GM12878 (cell line): ENCODE data around the gene ARMCX4. TPM values are rescaled to one million over a fixed set of nuclear protein-coding genes. Genes with fewer than 3 reads are reported as not detected.

ENCODE experiments used
- ATAC-seq: fragments of 200-7000 bp; cut with Tn5 transposase; 3 replicates; pipeline ENCODE4 v1.9.1; 2020; ENCODE audit warnings: mild to moderate bottlenecking, moderate library complexity
- BruUV-seq: library from RNA; stranded (reverse); fragments of 400-500 nt; replicated peaks from 2 replicates; lab custom pipeline; 2021; lab: Mats Ljungman, UMichigan
- CTCF ChIA-PET: fragments of 300-600 bp; sonication (Branson Sonifier 250); formaldehyde crosslinking; extraction: SDS; loops from one replicate; lab custom pipeline; 2021; ENCODE audit warnings: inconsistent platforms; lab: Yijun Ruan, JAX
- POLR2A ChIA-PET: fragments of 350-600 bp; formaldehyde crosslinking; extraction: SDS; loops from one replicate; lab custom pipeline; 2021; ENCODE audit warnings: inconsistent platforms; lab: Charles Lee
- RAD21 ChIA-PET: fragments of 300-600 bp; sonication (Branson Sonifier 250); formaldehyde crosslinking; loops from one replicate; lab custom pipeline; 2023; ENCODE audit warnings: antibody characterized with exemption; ENCODE audit not compliant: unreplicated experiment; lab: Charles Lee
- SMC1A ChIA-PET: fragments of 300-600 bp; sonication (Branson Sonifier 250); formaldehyde crosslinking; loops from one replicate; lab custom pipeline; 2023; ENCODE audit not compliant: unreplicated experiment, uncharacterized antibody; lab: Charles Lee
- DNase-seq: peaks from one replicate; pipeline ENCODE4 v3.0.0-alpha.2; 2011; ENCODE audit warnings: low read depth, low spot score
- FAIRE-seq: peaks from 3 replicates; lab custom pipeline; 2011; peaks lifted over from hg19 to GRCh38; lab: Jason Lieb, UNC
- H2AFZ ChIP-seq: 2 replicates; pipeline ENCODE4 v1.6.0; 2011; ENCODE audit warnings: low read depth, low read length, control low read depth; ENCODE audit not compliant: control insufficient read depth
- H3K27ac ChIP-seq: 2 replicates; pipeline ENCODE4 v1.5.1; 2011; ENCODE audit warnings: control low read depth; ENCODE audit not compliant: control insufficient read depth, insufficient read depth
- H3K27me3 ChIP-seq, 2 experiments: replicated peaks in 1 of 2; 2 replicates each; pipeline versions ENCODE4 v1.6.0 to v1.6.1; 2011; ENCODE audit warnings: low read length in 1 of 2; ENCODE audit not compliant: control insufficient read depth in 2 of 2, insufficient read depth in 2 of 2
- H3K36me3 ChIP-seq, 2 experiments: 2 replicates each; pipeline ENCODE4 v1.5.1; 2011; ENCODE audit warnings: low read length in 1 of 2; ENCODE audit not compliant: control insufficient read depth in 2 of 2, insufficient read depth in 2 of 2
- H3K4me1 ChIP-seq: 2 replicates; pipeline ENCODE4 v1.6.1; 2011; ENCODE audit warnings: mild to moderate bottlenecking, low read length, moderate library complexity, mixed read lengths; ENCODE audit not compliant: control insufficient read depth, insufficient read depth
- H3K4me2 ChIP-seq: 2 replicates; pipeline ENCODE4 v1.6.0; 2011; ENCODE audit warnings: control low read depth; ENCODE audit not compliant: control insufficient read depth, insufficient read depth
- H3K4me3 ChIP-seq: fragments of 200-600 bp; sonication (generic); 2 replicates; pipeline ENCODE4 v1.5.1; 2016
- H3K79me2 ChIP-seq: 2 replicates; pipeline ENCODE4 v1.6.0; 2011; ENCODE audit warnings: low read length; ENCODE audit not compliant: control insufficient read depth, insufficient read depth
- H3K9ac ChIP-seq: 2 replicates; pipeline ENCODE4 v1.8.0; 2011; ENCODE audit warnings: low read length, control low read depth, mixed read lengths; ENCODE audit not compliant: control insufficient read depth, insufficient read depth
- H3K9me3 ChIP-seq: replicated peaks from 3 replicates; pipeline ENCODE4 v1.5.1; 2011; ENCODE audit warnings: mild to moderate bottlenecking, low read length; ENCODE audit not compliant: control insufficient read depth, insufficient read depth
- H4K20me1 ChIP-seq: 2 replicates; pipeline ENCODE4 v1.6.0; 2011; ENCODE audit not compliant: control insufficient read depth, insufficient read depth
- BMI1 ChIP-seq: fragments of 450-650 bp; IDR thresholded peaks from 2 replicates; pipeline ENCODE4 v1.6.1; 2016; ENCODE audit warnings: mild to moderate bottlenecking, moderate library complexity, borderline replicate concordance
- CBX3 ChIP-seq: fragments of 200-600 bp; sonication (generic); IDR thresholded peaks from 2 replicates; pipeline ENCODE4 v1.6.1; 2016; ENCODE audit warnings: low read depth, borderline replicate concordance
- CEBPB ChIP-seq, 2 experiments: fragments of 150-350 bp in 1 of 2; IDR thresholded peaks; 2 replicates each; pipeline ENCODE4 v1.6.1; 2012 to 2014; ENCODE audit warnings: low read depth in 2 of 2, low read length in 2 of 2, borderline replicate concordance in 1 of 2, inconsistent platforms in 1 of 2
- DPF2 ChIP-seq: fragments of 450-650 bp; IDR thresholded peaks from 2 replicates; pipeline ENCODE4 v1.6.1; 2017; ENCODE audit warnings: mild to moderate bottlenecking
- HDGF ChIP-seq: fragments of 450-650 bp; IDR thresholded peaks from 2 replicates; pipeline ENCODE4 v1.6.1; 2016; ENCODE audit warnings: antibody characterized with exemption
- KAT2A ChIP-seq: conservative IDR thresholded peaks from 2 replicates; pipeline ENCODE4 v1.6.1; 2011; ENCODE audit warnings: low read depth, low read length; ENCODE audit not compliant: control insufficient read depth
- MYB ChIP-seq: fragments of 150-350 bp; IDR thresholded peaks from 2 replicates; pipeline ENCODE4 v1.6.1; 2014; ENCODE audit warnings: mild to moderate bottlenecking, low read depth, low read length, borderline replicate concordance
- NFYB ChIP-seq: IDR thresholded peaks from 2 replicates; pipeline ENCODE4 v1.6.1; 2011; ENCODE audit warnings: low read depth, mild to moderate bottlenecking, low read length, improper control_type of control experiment, moderate library complexity; ENCODE audit not compliant: insufficient read depth
- NKRF ChIP-seq: fragments of 450-650 bp; conservative IDR thresholded peaks from 2 replicates; pipeline ENCODE4 v1.6.1; 2017; ENCODE audit warnings: mild to moderate bottlenecking, moderate library complexity
- PBX3 ChIP-seq: IDR thresholded peaks from 2 replicates; pipeline ENCODE4 v1.6.1; 2011; ENCODE audit warnings: mild to moderate bottlenecking, low read depth, low read length, moderate library complexity; ENCODE audit not compliant: insufficient replicate concordance
- SMARCA5 ChIP-seq: fragments of 450-650 bp; IDR thresholded peaks from 2 replicates; pipeline ENCODE4 v1.6.1; 2017; ENCODE audit warnings: mild to moderate bottlenecking
- SRF ChIP-seq, 2 experiments: IDR thresholded peaks; 2 replicates each; pipeline ENCODE4 v1.6.1; 2011; ENCODE audit warnings: low read depth in 2 of 2, low read length in 2 of 2, mild to moderate bottlenecking in 1 of 2, moderate library complexity in 1 of 2
- SUZ12 ChIP-seq: fragments of 200-600 bp; sonication (generic); IDR thresholded peaks from one replicate; pipeline ENCODE4 v1.6.1; 2018; ENCODE audit warnings: antibody characterized with exemption, mild to moderate bottlenecking; ENCODE audit not compliant: unreplicated experiment
- WGBS: methylation state at CpG from one replicate; pipeline ENCODE4 v1.1.6; 2016; ENCODE audit warnings: low lambda C conversion rate; ENCODE audit not compliant: insufficient replicate concordance, insufficient coverage; ENCODE audit errors: missing lambda C conversion rate; 5-methylcytosine and 5-hydroxymethylcytosine counted together
- in situ Hi-C: fragments of 300-500 bp; cut with MboI; formaldehyde crosslinking; loops from 9 replicates; pipeline ENCODE4 v1.14.3; 2018; ENCODE audit warnings: mixed read lengths
- intact Hi-C: fragments of 100-400 bp; cut with micrococcal nuclease; formaldehyde crosslinking; loops from one replicate; pipeline ENCODE4 v1.14.2; 2022; ENCODE audit not compliant: unreplicated experiment
- polyA plus RNA-seq, 11 experiments: library from polyadenylated mRNA; depleted of rRNA in 4 of 11; unstranded in 6 of 11; stranded (reverse) in 5 of 11; fragments of >200 nt; fragmentation: Nextera tagmentation in 4 of 11; fragmentation: Illumina TruSeq in 1 of 11; extraction: Ambion mirVana in 4 of 11; extraction: Trizol in 1 of 11; gene quantifications; 1 replicate in 1 of 11; 2 replicates in 10 of 11; pipeline versions ENCODE4 v1.2.1 to v1.2.3, GENCODE V29; 2011 to 2016; ENCODE audit warnings: inconsistent platforms in 2 of 11, missing spikeins in 2 of 11, low read depth in 1 of 11
- total RNA-seq, 4 experiments: library from RNA; depleted of rRNA in 3 of 4; stranded (reverse); fragments of >200 nt in 3 of 4; fragmentation: Illumina TruSeq in 1 of 4; extraction: Trizol in 1 of 4; gene quantifications; 2 replicates each; pipeline versions ENCODE4 v1.2.1 to v1.2.3, GENCODE V29; 2013 to 2021

ARMCX4 gene
- total and polyA plus RNA-seq, 10 of the 15 experiments (the other 5 are each of a cell fraction or from before 2014, with no cell fraction given) = 0.23 to 3.2 (median 0.75) TPM; not detected in 1

GRCh38 chrX:101507986-101508385, 22.7 kb downstream of the ARMCX4 start:
- 29% methylated on average over 4 of the region's 4 CpGs for WGBS
- H4K20me1 ChIP-seq = no peaks in the 10 kb centered on the region
- H3K27ac ChIP-seq = no peak overlapping the region
- H3K27me3 ChIP-seq = no peaks in the 10 kb centered on the region
- H3K4me1 ChIP-seq = no peaks in the 10 kb centered on the region
- ChIA-PET CTCF (no interaction called here), RAD21 (no interaction called here), POLR2A (no interaction called here), SMC1A (no interaction called here)
- no peaks in the 10 kb centered on the region for H3K36me3 ChIP-seq
- BruUV-seq = no TSS peak
- no peak overlapping the region for H3K9ac ChIP-seq
- no peaks in the 10 kb centered on the region for H3K9me3 ChIP-seq
- no peak for DNase-seq
- no peak overlapping the region for H3K4me2 ChIP-seq
- no peak for FAIRE-seq
- intact Hi-C loops = no loop called here
- in situ Hi-C loops = no loop called here
- TF ChIP-seq SRF (IDR thresholded peaks at IDR 0.05; ENCODE audit: low read depth in 2 of 2, low read length in 2 of 2) (no peak), CBX3 (no peak), NKRF (no peak), MYB (no peak), SMARCA5 (no peak), PBX3 (no peak), DPF2 (no peak), CEBPB (IDR thresholded peaks at IDR 0.05; ENCODE audit: borderline replicate concordance in 1 of 2, low read depth in 2 of 2, low read length in 2 of 2) (no peak), HDGF (no peak), BMI1 (no peak), NFYB (no peak), KAT2A (no peak), SUZ12 (no peak)
- ATAC-seq = no peak
- H2AFZ ChIP-seq = no peak overlapping the region
- H3K4me3 ChIP-seq = no peak overlapping the region
- H3K79me2 ChIP-seq = no peaks in the 10 kb centered on the region
